WERI-Rb-1 (cell line): ENCODE measurements around the gene RILPL2.
"Not testable (repeated sequence)": the region's sequence is repeated elsewhere in the genome, so short reads cannot be mapped to it uniquely, and the experiment has no call there.

Source experiments
- DNase-seq: peaks from one replicate; pipeline ENCODE4 v3.0.0-alpha.2; 2020
- H3K27ac ChIP-seq: fragments of 250-450 bp; sonication (Bioruptor Pico); 2 replicates; pipeline ENCODE4 v1.5.1; 2020; ENCODE audit warnings: mild to moderate bottlenecking, moderate library complexity
- H3K27me3 ChIP-seq: fragments of 250-450 bp; sonication (Bioruptor Pico); 2 replicates; pipeline ENCODE4 v1.5.1; 2021; ENCODE audit warnings: mild to moderate bottlenecking, low read depth, moderate library complexity; ENCODE audit not compliant: insufficient read depth, severe bottlenecking
- H3K36me3 ChIP-seq: fragments of 250-450 bp; sonication (Bioruptor Pico); 2 replicates; pipeline ENCODE4 v1.5.1; 2020; ENCODE audit warnings: mild to moderate bottlenecking, moderate library complexity
- H3K4me3 ChIP-seq: 2 replicates; pipeline ENCODE4 v1.5.1; 2011; ENCODE audit warnings: low read depth, mild to moderate bottlenecking, control low read depth, low read length
- H3K9me3 ChIP-seq: fragments of 250-450 bp; sonication (Bioruptor Pico); 2 replicates; pipeline ENCODE4 v1.5.1; 2021; ENCODE audit warnings: mild to moderate bottlenecking, moderate library complexity; ENCODE audit not compliant: severe bottlenecking
- TF ChIP-seq, protein P1 (sequence below): IDR thresholded peaks from 2 replicates; pipeline ENCODE4 v1.5.1; 2011; ENCODE audit warnings: low read depth, mild to moderate bottlenecking, control low read depth, inconsistent platforms, low read length

Gene RILPL2

DNA sequence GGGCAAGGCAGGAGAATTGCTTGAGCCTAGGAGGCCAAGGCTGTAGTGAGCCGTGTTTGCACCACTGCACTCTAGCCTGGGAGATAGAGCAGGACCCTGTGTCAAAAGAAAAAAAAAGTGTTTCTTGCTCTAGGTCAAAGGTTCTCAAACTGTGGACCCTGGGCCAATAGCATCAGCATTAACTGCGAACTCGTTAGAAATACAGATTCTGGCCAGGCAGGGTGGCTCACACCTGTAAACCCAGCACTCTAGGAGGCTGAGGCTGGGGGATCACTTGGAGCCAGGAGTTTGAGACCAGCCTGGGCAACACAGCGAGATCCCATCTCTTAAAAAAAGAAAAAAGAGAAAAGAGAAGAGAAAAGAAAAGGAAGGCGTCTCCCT lies 858 bp downstream of the RILPL2 start:
- Histone ChIP-seq H3K9me3 (no peaks in the 10 kb centered on the region), H3K27ac (no peak overlapping the region), H3K36me3 (no peaks in the 10 kb centered on the region), H3K4me3 (no peak overlapping the region), H3K27me3 (no peaks in the 10 kb centered on the region)
- no peak for DNase-seq
- TF ChIP-seq, protein P1, sequence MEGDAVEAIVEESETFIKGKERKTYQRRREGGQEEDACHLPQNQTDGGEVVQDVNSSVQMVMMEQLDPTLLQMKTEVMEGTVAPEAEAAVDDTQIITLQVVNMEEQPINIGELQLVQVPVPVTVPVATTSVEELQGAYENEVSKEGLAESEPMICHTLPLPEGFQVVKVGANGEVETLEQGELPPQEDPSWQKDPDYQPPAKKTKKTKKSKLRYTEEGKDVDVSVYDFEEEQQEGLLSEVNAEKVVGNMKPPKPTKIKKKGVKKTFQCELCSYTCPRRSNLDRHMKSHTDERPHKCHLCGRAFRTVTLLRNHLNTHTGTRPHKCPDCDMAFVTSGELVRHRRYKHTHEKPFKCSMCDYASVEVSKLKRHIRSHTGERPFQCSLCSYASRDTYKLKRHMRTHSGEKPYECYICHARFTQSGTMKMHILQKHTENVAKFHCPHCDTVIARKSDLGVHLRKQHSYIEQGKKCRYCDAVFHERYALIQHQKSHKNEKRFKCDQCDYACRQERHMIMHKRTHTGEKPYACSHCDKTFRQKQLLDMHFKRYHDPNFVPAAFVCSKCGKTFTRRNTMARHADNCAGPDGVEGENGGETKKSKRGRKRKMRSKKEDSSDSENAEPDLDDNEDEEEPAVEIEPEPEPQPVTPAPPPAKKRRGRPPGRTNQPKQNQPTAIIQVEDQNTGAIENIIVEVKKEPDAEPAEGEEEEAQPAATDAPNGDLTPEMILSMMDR = no peak

DNA sequence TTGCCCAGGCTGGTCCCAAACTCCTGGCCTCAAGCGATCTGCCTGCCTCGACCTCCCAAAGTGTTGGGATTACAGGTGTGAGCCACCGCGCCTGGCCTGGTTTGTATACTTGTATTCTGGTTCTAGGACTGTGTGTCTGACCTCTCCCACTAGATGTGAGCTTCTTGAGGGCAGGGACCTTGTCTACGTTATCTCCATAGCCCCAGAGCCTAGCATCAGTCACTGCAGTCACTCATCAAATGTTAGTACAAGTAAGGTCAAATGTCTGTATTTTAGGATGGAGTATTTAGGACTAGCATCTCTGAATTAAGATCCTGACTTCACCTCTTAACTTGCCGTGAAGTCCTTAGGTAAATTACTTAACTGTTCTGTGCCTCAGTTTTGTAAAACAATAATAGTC lies 2.9 kb downstream of the RILPL2 start:
- TF ChIP-seq, protein P1 = no peak
- no peak overlapping the region for H3K4me3 ChIP-seq

DNA sequence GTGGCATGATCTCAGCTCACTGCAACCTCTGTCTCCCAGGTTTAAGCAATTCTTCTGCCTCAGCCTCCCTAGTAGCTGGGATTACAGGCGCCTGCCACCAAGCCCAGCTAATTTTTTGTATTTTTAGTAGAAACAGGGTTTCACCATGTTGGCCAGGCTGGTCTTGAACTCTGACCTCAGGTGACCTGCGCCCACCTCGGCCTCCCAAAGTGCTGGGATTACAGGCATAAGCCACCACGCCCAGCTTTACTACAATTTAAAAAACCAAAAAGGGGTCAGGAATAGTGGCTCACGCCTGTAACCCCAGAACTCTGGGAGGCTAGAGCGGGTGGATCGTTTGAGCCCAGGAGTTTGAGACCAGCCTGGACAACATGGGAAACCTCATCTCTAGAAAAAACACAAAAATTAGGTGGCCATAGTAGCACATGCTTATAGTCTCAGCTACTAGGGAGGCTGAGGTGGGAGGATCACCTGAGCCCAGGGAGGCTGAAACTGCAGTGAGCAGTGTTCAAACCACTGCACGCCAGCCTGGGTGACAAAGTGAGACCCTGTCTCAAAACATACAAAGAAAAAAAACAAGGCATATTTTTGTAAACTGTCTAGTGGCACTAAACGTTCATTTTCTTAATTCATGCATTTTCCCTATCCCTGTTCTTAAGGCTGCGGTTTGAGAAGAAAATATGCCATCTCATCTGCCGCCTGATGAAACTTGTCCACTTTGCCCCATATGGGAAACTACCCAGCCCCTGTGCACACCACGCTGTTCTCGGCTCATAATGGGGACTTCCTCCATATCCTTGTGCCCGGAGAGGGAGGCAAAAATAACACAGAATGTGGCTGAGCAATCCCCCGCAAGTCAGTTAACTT lies 4.3 kb downstream of the RILPL2 start:
- H3K27ac ChIP-seq, H3K36me3 ChIP-seq, H3K4me3 ChIP-seq, H3K27me3 ChIP-seq, H3K9me3 ChIP-seq, DNase-seq: not testable (repeated sequence)

More for the DNA sequence above, 2.9 kb downstream of the RILPL2 start:
- H3K9me3 ChIP-seq = no peaks in the 10 kb centered on the region
- no peaks in the 10 kb centered on the region for H3K27me3 ChIP-seq
- no peaks in the 10 kb centered on the region for H3K36me3 ChIP-seq
- no peak for DNase-seq
- no peak overlapping the region for H3K27ac ChIP-seq

DNA sequence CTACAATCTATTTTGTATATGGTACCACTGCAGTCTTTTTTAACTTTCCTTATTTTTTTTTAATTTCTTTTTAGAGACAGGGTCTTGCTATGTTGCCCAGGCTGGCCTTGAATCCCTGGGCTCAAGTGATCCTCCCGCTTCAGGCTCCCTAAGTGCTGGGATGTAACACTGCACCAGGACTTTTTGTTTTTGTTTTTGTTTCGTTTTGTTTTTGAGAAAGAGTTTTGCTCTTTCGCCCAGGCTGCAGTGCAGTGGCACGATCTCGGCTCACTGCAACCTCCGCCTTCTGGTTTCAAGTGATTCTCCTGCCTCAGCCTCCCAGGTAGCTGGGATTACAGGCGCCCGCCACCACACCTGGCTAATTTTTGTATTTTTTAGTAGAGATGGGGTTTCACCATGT lies 7.4 kb downstream of the RILPL2 start:
- H3K36me3 ChIP-seq, DNase-seq, H3K4me3 ChIP-seq, H3K27ac ChIP-seq, H3K9me3 ChIP-seq, H3K27me3 ChIP-seq: not testable (repeated sequence)

DNA sequence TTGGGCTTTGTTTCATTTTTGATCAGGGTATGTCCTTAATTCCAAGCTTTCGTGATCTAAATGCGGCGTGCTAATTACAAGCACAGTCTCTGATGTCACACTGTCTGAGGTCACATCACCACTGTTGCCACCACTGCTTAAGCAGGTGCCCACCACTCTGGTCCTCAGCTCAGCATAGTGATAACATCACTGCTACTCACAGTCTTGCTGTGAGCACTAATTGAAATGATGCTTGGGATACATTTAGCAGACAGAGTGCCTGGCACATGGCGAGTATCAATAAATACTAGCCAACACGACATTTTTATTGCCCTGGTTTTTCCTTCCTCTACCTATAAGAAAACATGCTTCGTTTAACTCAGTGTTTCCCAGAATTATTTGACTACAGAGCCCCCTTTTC lies 7.9 kb downstream of the RILPL2 start:
- no peaks in the 10 kb centered on the region for H3K36me3 ChIP-seq
- H3K27ac ChIP-seq = no peak overlapping the region

DNA sequence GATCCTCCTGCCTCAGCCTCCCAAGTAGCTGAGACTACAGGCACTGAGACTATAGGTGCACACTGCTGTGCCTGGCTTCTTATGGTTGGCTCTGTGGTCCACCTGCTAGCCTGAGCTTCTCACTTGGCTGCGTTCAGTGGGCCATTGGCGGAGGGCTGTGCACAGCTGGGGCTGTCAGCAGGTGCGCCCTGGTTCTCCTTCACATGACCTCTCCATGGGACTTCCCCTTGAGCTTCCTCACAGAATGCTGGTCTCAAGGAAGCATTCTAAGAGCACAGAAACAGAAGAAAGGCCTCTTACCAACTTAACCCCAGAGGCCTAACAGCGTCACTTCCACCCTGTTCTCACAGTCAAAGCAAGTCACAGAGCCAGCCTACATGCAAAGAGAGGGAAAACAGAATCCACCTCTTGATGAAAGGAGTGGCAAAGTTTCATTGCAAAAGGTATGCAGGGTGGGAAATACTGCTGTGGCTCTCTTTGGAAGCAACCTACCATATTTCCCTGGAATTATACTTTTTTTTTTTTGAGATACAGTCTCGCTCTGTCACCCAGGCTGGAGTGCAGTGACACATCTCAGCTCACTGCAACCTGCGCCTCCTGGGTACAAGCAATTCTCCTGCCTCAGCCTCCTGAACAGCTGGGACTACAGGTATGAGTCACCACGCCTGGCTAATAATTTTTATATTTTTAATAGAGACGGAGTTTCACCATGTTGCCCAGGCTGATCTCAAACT lies 9.3 kb downstream of the RILPL2 start:
- no peak for DNase-seq
- no peaks in the 10 kb centered on the region for H3K36me3 ChIP-seq
- no peaks in the 10 kb centered on the region for H3K27me3 ChIP-seq
- H3K9me3 ChIP-seq = no peaks in the 10 kb centered on the region
- H3K27ac ChIP-seq = no peak overlapping the region
- H3K4me3 ChIP-seq = no peak overlapping the region
- TF ChIP-seq, protein P1 = no peak

More for the DNA sequence above, 7.9 kb downstream of the RILPL2 start:
- DNase-seq = no peak
- TF ChIP-seq, protein P1 = no peak
- H3K27me3 ChIP-seq = no peaks in the 10 kb centered on the region
- H3K4me3 ChIP-seq = no peak overlapping the region
- no peaks in the 10 kb centered on the region for H3K9me3 ChIP-seq
